Activated naive CD8-positive, alpha-beta T cell treated with anti-CD3 and anti-CD28 coated beads, Interleukin-2, amount 50 U/mL, for 24 hours (primary cell): ENCODE measurements around the gene ACTR8.

Experiments used
- ATAC-seq: fragments of 150-1000 bp; cut with Tn5 transposase; one replicate; pipeline ENCODE4 v1.10.0; 2021
- DNase-seq: peaks from one replicate; pipeline ENCODE4 v3.0.0; 2021
- H3K27ac Mint-ChIP-seq: one replicate; pipeline ENCODE4 v1.8.0; 2021; ENCODE audit warnings: mild to moderate bottlenecking, mixed read lengths
- H3K27me3 Mint-ChIP-seq: one replicate; pipeline ENCODE4 v1.8.0; 2021; ENCODE audit warnings: mixed read lengths
- H3K36me3 Mint-ChIP-seq: one replicate; pipeline ENCODE4 v1.8.0; 2021; ENCODE audit warnings: low read depth, mixed read lengths
- H3K4me1 Mint-ChIP-seq: one replicate; pipeline ENCODE4 v1.8.0; 2021; ENCODE audit warnings: mixed read lengths
- H3K4me3 Mint-ChIP-seq: one replicate; pipeline ENCODE4 v1.8.0; 2021; ENCODE audit warnings: mild to moderate bottlenecking, moderate library complexity, mixed read lengths
- H3K9me3 Mint-ChIP-seq: one replicate; pipeline ENCODE4 v1.8.0; 2021; ENCODE audit warnings: mixed read lengths

The ACTR8 gene

GRCh38 chr3:53846134-53846850, 35.7 kb downstream of the ACTR8 start, which contains the start of the genes CHDH and IL17RB:
CHDH (minus strand) TSS chr3:53846419; CDS start chr3:53824008, 22,411 bp downstream.
IL17RB (plus strand) TSS chr3:53846568; CDS start chr3:53846589, 21 bp downstream.
- ATAC-seq: peak; percentile 45

GRCh38 chr3:53845881-53846133, 36.1 kb downstream of the ACTR8 start:
- peaks cover 10% of the 10 kb centered on the region for H3K4me1 Mint-ChIP-seq
- no peaks in the 10 kb centered on the region for H3K9me3 Mint-ChIP-seq
- H3K36me3 Mint-ChIP-seq: no peaks in the 10 kb centered on the region
- ATAC-seq (peak; percentile 15), DNase-seq (no peak)
- H3K4me3 Mint-ChIP-seq: peak overlapping the region; percentile 55
- H3K27me3 Mint-ChIP-seq: peaks cover 55% of the 10 kb centered on the region
- no peak overlapping the region for H3K27ac Mint-ChIP-seq

More at GRCh38 chr3:53846134-53846850, 35.7 kb downstream of the ACTR8 start, which contains the start of the genes CHDH and IL17RB:
- Mint-ChIP-seq H3K27me3 (peaks cover 58% of the 10 kb centered on the region), H3K27ac (no peak within 1 kb of the TSS), H3K36me3 (no peaks in the 10 kb centered on the region), H3K9me3 (no peaks in the 10 kb centered on the region), H3K4me1 (peaks cover 10% of the 10 kb centered on the region), H3K4me3 (peak within 1 kb of the TSS; percentile 58)
- DNase-seq: peak; percentile 14

GRCh38 chr3:53845103-53845880, 36.7 kb downstream of the ACTR8 start:
- DNase-seq (no peak), ATAC-seq (no peak)
- Mint-ChIP-seq H3K4me3 (peak overlapping the region; percentile 55), H3K9me3 (no peaks in the 10 kb centered on the region), H3K4me1 (peaks cover 10% of the 10 kb centered on the region), H3K27me3 (peaks cover 54% of the 10 kb centered on the region), H3K27ac (no peak overlapping the region), H3K36me3 (no peaks in the 10 kb centered on the region)

GRCh38 chr3:53844262-53845102, 37.5 kb downstream of the ACTR8 start:
- ATAC-seq (peak; percentile 16), DNase-seq (no peak)
- Mint-ChIP-seq H3K27me3 (peaks cover 52% of the 10 kb centered on the region), H3K4me1 (peaks cover 10% of the 10 kb centered on the region), H3K9me3 (no peaks in the 10 kb centered on the region), H3K36me3 (no peaks in the 10 kb centered on the region), H3K27ac (no peak overlapping the region), H3K4me3 (peak overlapping the region; percentile 55)

GRCh38 chr3:53843195-53844177, 38.5 kb downstream of the ACTR8 start:
- H3K4me3 Mint-ChIP-seq: peak overlapping the region; percentile 20
- H3K27me3 Mint-ChIP-seq: peaks cover 45% of the 10 kb centered on the region
- no peaks in the 10 kb centered on the region for H3K36me3 Mint-ChIP-seq
- peaks cover 10% of the 10 kb centered on the region for H3K4me1 Mint-ChIP-seq
- no peak for DNase-seq
- H3K27ac Mint-ChIP-seq: no peak overlapping the region
- ATAC-seq: no peak
- H3K9me3 Mint-ChIP-seq: no peaks in the 10 kb centered on the region

GRCh38 chr3:53842436-53843194, 39.3 kb downstream of the ACTR8 start:
- no peak overlapping the region for H3K4me3 Mint-ChIP-seq
- H3K27me3 Mint-ChIP-seq: peaks cover 36% of the 10 kb centered on the region
- H3K4me1 Mint-ChIP-seq: peaks cover 10% of the 10 kb centered on the region
- no peaks in the 10 kb centered on the region for H3K9me3 Mint-ChIP-seq
- no peak for DNase-seq
- H3K36me3 Mint-ChIP-seq: no peaks in the 10 kb centered on the region
- no peak for ATAC-seq
- no peak overlapping the region for H3K27ac Mint-ChIP-seq

- peaks cover 26% of the 10 kb centered on the region for H3K27me3 Mint-ChIP-seq
These were observed 40.7 kb downstream of the ACTR8 start for GRCh38 chr3:53841296-53841695.

GRCh38 chr3:53837331-53837730, 44.6 kb downstream of the ACTR8 start:
- Mint-ChIP-seq H3K4me1 (no peaks in the 10 kb centered on the region), H3K27ac (no peak overlapping the region), H3K27me3 (peaks cover 2% of the 10 kb centered on the region), H3K36me3 (no peaks in the 10 kb centered on the region), H3K9me3 (no peaks in the 10 kb centered on the region), H3K4me3 (no peak overlapping the region)
- ATAC-seq (peak; percentile 29), DNase-seq (no peak)

More at GRCh38 chr3:53841296-53841695, 40.7 kb downstream of the ACTR8 start:
- Mint-ChIP-seq H3K9me3 (no peaks in the 10 kb centered on the region), H3K27ac (no peak overlapping the region), H3K4me1 (peaks cover 10% of the 10 kb centered on the region), H3K4me3 (no peak overlapping the region), H3K36me3 (no peaks in the 10 kb centered on the region)
- no peak for DNase-seq
- no peak for ATAC-seq

- Mint-ChIP-seq H3K4me3 (no peak overlapping the region), H3K27ac (no peak overlapping the region), H3K9me3 (no peaks in the 10 kb centered on the region), H3K36me3 (no peaks in the 10 kb centered on the region), H3K4me1 (no peaks in the 10 kb centered on the region), H3K27me3 (peaks cover 2% of the 10 kb centered on the region)
- no peak for DNase-seq
- ATAC-seq: no peak
These were observed 45.7 kb downstream of the ACTR8 start for GRCh38 chr3:53836084-53836872.

GRCh38 chr3:53835257-53835656, 46.7 kb downstream of the ACTR8 start:
- H3K27ac Mint-ChIP-seq: no peak overlapping the region
- no peak for ATAC-seq
- no peak for DNase-seq
- no peaks in the 10 kb centered on the region for H3K36me3 Mint-ChIP-seq
- H3K9me3 Mint-ChIP-seq: no peaks in the 10 kb centered on the region
- H3K27me3 Mint-ChIP-seq: peaks cover 2% of the 10 kb centered on the region
- H3K4me3 Mint-ChIP-seq: no peak overlapping the region
- no peaks in the 10 kb centered on the region for H3K4me1 Mint-ChIP-seq

- no peak for ATAC-seq
- Mint-ChIP-seq H3K27ac (no peak overlapping the region), H3K9me3 (no peaks in the 10 kb centered on the region), H3K4me3 (no peak overlapping the region), H3K4me1 (no peaks in the 10 kb centered on the region), H3K27me3 (no peaks in the 10 kb centered on the region), H3K36me3 (no peaks in the 10 kb centered on the region)
- no peak for DNase-seq
These were observed 47.4 kb downstream of the ACTR8 start for GRCh38 chr3:53834429-53835095.

GRCh38 chr3:53833700-53834099, 48.3 kb downstream of the ACTR8 start:
- Mint-ChIP-seq H3K9me3 (no peaks in the 10 kb centered on the region), H3K27ac (no peak overlapping the region), H3K4me1 (no peaks in the 10 kb centered on the region)

More at GRCh38 chr3:53833700-53834099, 48.3 kb downstream of the ACTR8 start:
- no peak overlapping the region for H3K4me3 Mint-ChIP-seq
- DNase-seq (no peak), ATAC-seq (no peak)
- no peaks in the 10 kb centered on the region for H3K36me3 Mint-ChIP-seq
- no peaks in the 10 kb centered on the region for H3K27me3 Mint-ChIP-seq
